Stimulated activated CD8-positive, alpha-beta memory T cell treated with anti-CD3 and anti-CD28 coated beads, Interleukin-15, amount 100 ng/mL, for 1 hour (primary cell): ENCODE measurements around the gene LIMS3.
"Not testable (repeated sequence)": the region's sequence is repeated elsewhere in the genome, so short reads cannot be mapped to it uniquely, and the experiment has no call there.

Source experiments
- DNase-seq: peaks from one replicate; pipeline ENCODE4 v3.0.0-alpha.2; 2020; ENCODE audit warnings: low read depth

Gene LIMS3

GRCh38 chr2:109927803-109928202 is 29.3 kb downstream of the LIMS3 start:
- DNase-seq = not testable (repeated sequence)

GRCh38 chr2:109929222-109929621 is 30.7 kb downstream of the LIMS3 start:
- not testable (repeated sequence) for DNase-seq

- not testable (repeated sequence) for DNase-seq
Measured at GRCh38 chr2:109936534-109936933, 38.0 kb downstream of the LIMS3 start.

- not testable (repeated sequence) for DNase-seq
Measured at GRCh38 chr2:109945362-109945761, 46.9 kb downstream of the LIMS3 start.

GRCh38 chr2:109947262-109947958 is 48.9 kb downstream of the LIMS3 start:
- DNase-seq = not testable (repeated sequence)

GRCh38 chr2:109947959-109948520 is 49.6 kb downstream of the LIMS3 start:
- not testable (repeated sequence) for DNase-seq

GRCh38 chr2:109950146-109950843 is 51.8 kb downstream of the LIMS3 start:
- not testable (repeated sequence) for DNase-seq

GRCh38 chr2:109963942-109964341 is 65.5 kb downstream of the LIMS3 start:
- DNase-seq = not testable (repeated sequence)

GRCh38 chr2:109965482-109965881 is 67.0 kb downstream of the LIMS3 start:
- not testable (repeated sequence) for DNase-seq

GRCh38 chr2:109966107-109966736 is 67.7 kb downstream of the LIMS3 start:
- not testable (repeated sequence) for DNase-seq

GRCh38 chr2:109966858-109967257 is 68.4 kb downstream of the LIMS3 start:
- not testable (repeated sequence) for DNase-seq

GRCh38 chr2:109969864-109970263 is 71.4 kb downstream of the LIMS3 start:
- DNase-seq = not testable (repeated sequence)

- not testable (repeated sequence) for DNase-seq
Measured at GRCh38 chr2:109971710-109972109, 73.2 kb downstream of the LIMS3 start.
